ENCODE results near the gene KCNK18.
"Not testable (repeated sequence)": the region's sequence is repeated elsewhere in the genome, so short reads cannot be mapped to it uniquely, and the experiment has no call there.

KCNK18 gene

DNA sequence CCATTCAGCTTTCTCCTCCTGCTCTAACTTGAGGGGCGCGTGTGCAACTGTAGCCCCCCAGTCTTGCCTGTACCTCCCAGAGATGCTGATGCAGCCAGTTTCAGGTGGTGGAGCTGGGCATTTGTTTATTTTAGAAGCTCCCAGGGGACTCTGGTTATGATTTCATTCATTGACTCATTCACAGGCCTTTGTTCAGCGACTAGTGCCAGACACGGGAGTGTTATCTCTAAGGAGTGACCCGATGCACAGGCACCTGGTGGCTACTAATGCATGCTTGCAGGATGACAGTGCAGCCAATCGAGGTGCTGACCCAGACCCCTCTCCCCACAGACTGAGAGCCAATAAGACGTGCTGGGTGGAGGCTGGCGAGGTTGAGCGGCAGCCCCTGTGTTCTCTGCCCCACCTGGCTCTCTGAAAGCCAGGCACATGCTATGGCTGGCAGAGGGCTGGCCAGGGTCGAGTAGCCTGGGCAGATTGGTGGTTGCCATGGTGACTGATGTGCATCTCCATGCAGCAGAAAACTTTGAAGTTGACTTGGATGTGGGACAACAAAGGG, 23.9 kb downstream of the KCNK18 start:
- no peak overlapping the region for H3K4me3 ChIP-seq (ENCODE audit: low read depth, low read length)

GRCh38 chr10:117222552-117222951, 25.3 kb downstream of the KCNK18 start:
- H3K4me3 ChIP-seq (ENCODE audit: low read depth, low read length) = no peak overlapping the region

DNA sequence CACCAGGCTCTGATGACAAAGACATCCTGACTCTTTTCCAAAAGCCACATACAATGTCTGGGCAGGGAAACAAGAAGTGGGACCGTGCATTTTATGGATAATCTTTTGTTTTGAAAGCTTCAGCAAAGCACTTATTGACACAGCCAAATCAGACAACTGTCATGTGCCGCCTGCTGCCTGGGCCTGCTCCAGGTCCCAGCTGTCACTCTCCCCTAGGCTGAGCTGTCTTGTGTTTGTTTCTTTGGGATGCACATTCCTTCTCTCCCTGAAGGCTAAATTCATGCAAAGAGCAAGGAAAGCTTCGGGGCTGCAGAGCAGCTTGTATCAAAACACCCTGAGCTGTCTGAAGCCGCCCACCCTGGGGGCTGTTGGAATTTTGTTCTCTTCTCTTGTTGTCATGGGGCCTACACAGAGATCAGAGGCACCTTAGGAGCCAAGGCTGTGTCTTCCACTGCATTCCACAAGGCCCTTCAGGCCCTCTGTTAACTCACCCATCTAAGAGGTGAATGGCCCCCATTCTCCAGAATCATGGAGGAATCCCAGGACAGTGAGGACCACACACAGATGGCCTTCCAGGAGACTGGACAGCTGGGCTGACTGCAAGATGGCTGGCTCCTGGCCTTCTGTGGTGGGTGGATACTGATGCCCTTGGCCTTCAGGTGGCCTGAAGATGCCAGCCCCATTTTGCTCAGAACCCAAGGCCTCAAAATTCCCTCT, 25.8 kb downstream of the KCNK18 start:
- H3K4me3 ChIP-seq (ENCODE audit: low read depth, low read length) = no peak overlapping the region

DNA sequence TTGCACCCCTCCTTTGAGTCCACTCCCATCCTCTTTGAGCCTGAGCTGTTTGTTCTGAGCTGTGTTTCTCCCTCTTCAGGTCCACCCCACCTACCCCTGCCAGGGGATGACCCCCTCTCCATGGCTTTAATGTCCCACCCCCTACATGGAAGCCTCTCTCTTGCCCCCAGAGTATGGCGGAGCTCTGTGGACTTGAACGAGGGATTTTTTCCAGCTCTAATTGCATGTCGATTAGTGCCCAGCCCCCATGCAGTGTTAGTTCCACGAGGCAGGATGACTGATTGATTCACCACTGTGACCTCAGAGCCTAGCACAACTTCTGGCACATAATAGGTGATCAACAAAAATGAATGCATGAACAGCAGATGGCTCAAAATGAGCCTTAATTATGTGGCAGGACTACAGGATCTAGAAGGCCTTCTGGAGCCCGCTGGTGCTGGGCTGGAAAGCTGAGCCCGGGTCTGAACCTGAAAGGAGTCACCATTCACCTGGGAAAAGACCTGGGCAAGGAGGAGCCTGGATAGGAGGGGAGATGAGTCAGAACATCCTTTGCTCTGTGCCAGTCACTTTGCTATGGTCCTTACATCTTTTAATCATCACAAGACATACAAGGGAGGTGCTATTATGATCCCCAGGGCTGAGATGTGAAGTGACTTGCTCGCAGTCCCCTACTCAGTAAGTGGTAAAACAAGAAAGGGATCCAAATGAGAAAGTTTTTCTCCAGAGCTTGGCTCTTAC, 26.6 kb downstream of the KCNK18 start:
- H3K4me3 ChIP-seq (ENCODE audit: low read depth, low read length) = no peak overlapping the region

DNA sequence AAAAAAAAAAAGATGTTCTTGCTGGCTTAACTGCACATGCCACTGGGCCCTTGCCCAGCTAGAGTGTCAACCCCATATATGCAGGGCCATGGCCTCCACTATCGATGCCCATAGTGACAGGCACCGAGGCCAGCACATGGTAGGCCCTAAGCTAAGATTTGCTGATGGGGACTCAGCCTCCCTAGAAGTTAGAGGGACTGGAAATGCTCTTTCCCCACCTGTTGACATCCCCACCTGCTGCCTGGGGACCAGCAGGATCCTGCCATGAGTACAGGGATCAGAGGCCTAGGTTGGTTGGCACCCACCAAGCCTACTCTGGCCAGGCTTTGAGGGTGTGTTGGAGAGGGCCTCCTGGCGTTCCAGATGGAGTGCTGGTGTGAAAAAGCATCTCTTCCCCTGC, 27.6 kb downstream of the KCNK18 start:
- no peak overlapping the region for H3K4me3 ChIP-seq (ENCODE audit: low read depth, low read length)

DNA sequence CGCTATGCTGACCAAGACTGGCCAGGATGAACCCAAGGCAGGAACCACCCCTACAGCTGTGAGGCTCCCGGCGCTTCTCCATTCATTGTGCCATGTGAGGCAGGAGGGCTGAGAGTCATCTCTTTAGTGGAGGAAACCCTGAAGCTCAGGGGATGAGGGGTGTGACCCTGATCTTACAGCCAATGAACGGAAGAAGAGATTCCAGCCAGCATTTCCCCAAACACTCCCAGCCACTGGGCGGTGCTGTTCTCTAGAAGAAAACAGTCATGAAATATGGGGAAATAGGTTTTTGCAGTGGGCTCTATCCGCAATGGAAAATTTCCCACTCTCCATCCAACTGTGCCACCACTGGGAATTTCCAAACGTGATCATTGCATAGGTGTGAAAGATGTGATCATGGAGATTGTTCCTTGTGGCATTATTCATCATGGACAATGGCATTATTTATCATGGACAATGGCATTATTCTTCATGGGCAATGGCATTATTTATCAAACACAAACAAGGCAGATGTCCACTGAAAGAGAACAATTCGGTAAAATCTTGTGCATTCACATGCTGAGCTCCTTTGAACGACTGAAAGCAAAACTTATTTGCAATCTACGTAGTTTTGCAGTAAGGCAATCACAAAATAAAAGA, 29.6 kb downstream of the KCNK18 start:
- no peak overlapping the region for H3K4me3 ChIP-seq (ENCODE audit: low read depth, low read length)

- H3K4me3 ChIP-seq (ENCODE audit: low read depth, low read length) = no peak overlapping the region
Measured at GRCh38 chr10:117228210-117228609, 30.9 kb downstream of the KCNK18 start.

DNA sequence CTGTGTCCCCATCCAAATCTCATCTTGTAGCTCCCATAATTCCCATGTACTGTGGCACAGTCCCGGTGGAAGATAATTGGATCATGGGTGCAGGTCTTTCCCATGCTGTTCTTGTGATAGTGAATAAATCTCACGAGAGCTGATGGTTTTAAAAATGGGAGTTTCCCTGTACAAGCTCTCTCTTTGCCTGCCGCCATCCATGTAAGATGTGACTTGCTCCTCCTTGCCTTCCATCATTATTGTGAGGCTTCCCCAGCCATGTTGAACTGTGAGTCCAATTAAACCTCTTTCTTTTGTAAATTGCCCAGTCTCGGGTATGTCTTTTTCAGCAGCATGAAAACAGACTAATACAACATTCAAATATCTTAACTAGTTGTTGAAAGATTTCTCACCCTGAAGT, 32.8 kb downstream of the KCNK18 start:
- H3K4me3 ChIP-seq (ENCODE audit: low read depth, low read length) = not testable (repeated sequence)

DNA sequence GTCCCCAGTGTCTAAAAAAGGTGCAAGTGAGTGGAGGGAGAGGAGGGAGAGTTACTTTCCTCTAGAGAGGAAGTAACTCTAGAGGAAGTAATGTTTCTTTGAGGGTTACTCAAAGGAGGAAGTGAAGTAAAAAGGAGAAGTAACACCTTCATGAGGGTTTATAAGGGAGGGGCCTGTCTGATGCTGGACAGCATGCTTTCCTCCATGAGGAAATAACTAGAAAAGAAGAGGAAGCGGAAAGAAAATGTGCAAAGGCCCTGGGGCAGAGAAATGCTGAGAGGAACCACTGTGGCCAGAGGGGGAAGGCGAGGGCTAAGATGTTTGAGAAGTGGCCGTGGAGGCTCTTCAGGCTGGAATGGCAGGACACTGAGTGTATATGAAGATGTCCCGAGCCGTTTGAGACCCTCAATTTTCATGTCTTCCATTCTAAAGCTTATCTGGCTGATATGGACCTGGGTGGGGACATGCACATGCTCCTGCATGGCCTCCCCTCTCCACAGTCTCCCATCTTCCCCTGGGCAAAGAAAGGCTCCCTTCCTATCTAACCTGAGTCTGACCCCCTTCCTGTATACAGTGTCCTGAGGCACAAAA, 40.2 kb downstream of the KCNK18 start:
- no peak overlapping the region for H3K4me3 ChIP-seq (ENCODE audit: low read depth, low read length)

- H3K4me3 ChIP-seq (ENCODE audit: low read depth, low read length) = no peak overlapping the region
Measured at GRCh38 chr10:117239051-117239450, 41.8 kb downstream of the KCNK18 start.

DNA sequence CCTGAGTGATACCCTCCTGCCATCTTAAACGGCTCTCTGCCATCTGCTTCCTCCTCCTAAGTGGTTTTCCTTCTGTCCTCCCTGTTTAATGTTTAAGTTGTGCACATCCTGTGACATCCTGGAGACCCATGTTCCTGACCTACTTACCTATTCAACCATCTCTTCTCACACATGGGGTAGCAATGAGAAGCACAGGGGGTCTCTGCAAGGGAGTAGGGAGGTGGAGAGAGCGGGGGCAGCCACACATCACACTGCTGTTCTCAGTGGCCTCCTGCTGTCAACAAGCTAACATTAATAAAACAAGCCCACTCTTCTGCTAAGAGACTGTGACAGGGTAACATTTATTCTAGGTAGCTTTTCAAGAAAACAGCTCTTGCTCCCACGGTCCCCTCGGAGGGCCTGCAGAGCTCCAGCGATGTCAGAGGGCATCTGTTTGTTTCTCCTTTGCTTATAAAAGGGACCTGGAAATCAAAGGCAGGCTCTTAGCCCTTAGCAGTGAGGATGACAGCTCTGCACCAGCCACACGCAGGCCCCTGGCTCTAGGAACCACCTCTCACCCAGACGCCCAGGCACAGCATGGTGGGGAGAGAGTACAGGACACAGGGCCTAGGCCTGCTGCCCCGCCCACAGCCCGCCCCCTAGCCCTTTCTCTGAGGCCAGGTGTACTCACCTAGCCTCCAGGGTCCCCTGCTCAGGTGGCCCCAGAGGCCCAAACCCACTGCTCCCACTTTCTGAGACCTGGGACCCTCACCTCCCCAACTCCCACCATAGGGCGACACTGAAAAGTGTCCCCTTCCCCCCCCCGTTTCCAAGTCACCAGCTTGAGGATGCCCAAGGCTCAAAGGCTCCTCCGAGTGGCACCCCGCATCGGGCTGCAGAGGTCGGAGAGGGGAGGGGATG, 42.7 kb downstream of the KCNK18 start:
- H3K4me3 ChIP-seq (ENCODE audit: low read depth, low read length) = peak overlapping the region; percentile 53

DNA sequence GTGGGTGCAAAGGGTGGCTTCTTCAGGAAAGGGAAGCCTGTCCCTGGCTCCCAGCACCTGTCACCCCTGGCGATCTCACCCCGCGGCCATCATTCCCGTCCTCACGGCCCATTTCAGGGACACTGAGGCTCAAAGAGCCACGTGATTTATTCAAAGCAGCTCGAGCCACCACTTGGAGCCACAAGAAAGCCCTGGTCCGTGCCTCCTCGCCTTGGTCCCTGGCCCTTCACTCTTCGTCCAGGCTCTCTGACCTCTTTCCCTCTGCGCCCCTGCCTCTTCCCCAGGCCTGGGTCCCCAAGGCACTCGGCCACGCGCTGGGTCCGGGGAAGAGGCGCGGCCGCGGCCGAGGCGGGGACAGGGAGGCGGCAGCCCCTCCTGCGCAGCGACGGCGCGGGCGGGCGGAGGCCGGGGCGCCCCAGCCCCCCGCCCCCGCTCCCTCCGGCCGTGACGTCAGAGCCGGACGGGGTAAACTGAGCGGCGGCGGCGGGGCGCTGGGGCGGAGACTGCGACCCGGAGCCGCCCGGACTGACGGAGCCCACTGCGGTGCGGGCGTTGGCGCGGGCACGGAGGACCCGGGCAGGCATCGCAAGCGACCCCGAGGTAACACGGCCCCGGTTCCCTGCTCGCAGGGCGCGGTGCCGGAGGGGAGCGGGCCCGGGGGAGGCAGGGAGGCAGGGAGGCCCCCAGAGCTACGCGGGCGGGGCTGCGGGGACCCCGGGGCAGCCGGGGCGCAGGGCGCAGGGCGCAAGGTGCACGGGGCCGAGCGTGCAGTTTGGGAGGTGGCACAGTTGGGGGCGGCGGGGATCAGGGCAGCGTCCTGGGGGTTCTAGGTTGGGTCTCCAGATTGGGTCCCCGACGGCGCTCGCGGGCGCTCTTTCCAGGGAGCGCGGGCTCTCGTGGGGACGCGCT, 43.6 kb downstream of the KCNK18 start, which contains the start of gene SLC18A2:
Gene SLC18A2, plus strand, starts transcription at position 494 of the 909 bp plus-strand sequence. CDS start 580 bp downstream, outside the sequence.
- H3K4me3 ChIP-seq (ENCODE audit: low read depth, low read length) = peak within 1 kb of the TSS; percentile 53

DNA sequence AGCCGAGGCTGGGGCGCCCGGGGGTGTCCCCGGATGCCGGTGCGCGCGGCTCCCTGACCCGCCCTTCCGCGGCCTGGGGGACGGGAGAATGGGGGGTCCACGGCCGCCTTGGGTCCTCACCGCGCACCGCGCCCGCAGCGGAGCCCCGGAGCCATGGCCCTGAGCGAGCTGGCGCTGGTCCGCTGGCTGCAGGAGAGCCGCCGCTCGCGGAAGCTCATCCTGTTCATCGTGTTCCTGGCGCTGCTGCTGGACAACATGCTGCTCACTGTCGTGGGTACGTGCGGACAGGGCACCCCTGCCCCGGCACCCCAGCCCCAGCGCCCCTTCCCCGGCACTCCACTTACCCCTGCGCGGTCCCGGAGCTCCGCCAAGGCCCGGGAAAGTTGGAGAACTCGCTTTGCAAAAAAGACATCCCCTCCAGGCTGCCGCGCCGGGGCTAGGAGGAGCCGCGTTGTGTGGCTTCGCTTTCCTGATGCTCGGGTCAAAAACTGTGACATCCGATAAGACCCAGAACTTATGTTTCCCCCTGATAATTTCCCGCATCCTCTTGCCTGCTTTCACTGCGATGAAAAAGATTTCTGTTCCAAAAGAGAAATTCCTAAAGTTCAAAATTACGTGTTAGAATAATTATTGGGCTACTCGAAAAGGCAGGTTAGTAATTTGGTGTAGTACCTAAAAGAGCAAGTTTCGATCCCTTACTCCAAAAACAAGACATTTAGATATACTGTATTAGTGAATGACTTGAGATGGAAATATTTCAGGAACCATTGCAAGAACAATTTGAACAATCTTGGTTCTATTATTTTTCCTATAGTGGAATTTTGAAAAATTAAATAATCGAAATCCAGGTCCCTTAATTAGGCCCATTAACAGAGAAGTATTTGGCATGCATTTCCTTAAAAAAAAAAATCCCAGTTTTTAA, 44.5 kb downstream of the KCNK18 start:
- peak overlapping the region; percentile 51 for H3K4me3 ChIP-seq (ENCODE audit: low read depth, low read length)

DNA sequence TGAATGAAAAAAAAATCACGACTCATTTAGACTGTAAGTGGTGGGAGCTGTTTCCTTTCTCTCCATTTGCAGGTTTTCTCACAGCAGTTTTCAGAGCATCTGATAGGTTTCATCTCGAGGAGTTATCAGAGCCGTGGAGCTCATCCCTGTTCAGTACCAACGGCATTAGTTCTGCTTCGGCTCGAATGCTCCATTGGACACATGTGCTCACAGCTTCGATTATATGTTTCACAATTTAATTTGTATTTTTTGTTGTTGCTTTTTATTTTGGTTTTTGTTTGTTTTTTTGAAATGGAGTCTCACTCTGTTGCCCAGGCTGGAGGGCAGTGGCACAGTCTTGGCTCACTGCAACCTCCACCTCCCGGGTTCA, 45.2 kb downstream of the KCNK18 start:
- H3K4me3 ChIP-seq (ENCODE audit: low read depth, low read length) = no peak overlapping the region

DNA sequence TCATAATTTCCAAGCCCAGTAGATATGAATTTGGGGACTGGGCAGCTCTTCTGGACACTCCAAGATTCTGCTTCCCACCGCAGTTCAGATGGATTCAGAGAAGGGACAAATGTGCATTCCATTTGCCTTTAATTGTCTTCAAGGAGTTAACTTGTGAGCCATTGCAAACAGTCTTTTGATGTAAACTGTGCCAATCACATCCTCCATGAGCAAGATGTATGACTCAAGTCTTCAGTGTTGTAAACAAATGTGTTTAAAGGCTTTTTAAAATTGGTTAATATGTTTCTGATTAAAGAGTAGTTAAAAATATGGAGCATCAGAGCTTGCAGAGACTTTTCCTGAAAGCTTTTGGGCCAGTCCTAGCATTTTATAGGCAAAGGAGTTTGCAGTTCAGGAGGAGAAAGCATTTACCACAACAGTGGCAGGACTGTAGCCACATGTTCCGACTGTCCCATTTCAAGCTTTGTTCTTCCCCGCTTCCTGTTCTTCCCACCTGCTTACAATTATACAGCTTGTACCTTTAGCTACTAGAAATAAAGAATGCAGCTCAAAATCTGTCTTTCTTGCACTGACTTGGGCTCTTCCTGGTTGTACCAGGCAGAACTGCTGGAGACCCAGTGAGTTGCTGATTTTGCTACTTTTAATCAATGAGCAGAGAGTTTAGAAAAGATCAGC, 49.8 kb downstream of the KCNK18 start:
- no peak overlapping the region for H3K4me3 ChIP-seq (ENCODE audit: low read depth, low read length)

DNA sequence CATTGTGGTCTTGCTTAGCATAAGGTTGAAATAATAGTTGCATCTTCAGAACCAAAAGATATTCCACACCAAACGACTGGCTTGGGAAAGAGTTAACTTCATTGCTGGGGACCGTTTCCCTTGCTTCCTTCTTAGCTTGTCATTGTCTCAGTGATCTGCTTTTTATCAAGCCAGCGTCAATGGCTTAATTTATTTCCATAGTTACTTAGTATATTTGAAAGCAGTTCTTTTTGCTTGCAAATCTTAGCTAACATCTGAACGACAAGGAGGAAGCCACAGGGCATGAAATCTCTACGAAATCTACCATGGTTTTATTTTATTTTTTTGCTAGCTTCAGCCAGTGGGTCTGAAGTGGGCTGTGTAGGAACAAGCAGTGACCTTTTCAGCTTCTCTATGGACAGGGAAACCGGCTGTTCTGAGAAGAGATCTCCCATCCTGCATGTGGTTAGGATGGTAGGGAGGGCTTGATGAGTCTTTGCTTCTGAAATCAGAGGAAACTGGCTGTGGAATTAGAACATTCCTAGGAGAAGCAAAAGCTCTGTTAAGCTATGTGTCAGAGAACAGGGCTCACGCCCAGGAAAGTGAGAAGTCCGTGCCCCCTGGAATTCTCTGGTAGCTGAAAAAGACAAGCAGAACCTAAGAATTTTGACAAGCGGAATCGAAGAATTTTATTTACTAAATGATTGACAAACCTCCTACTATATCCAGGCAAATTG, 51.6 kb downstream of the KCNK18 start:
- no peak overlapping the region for H3K4me3 ChIP-seq (ENCODE audit: low read depth, low read length)

DNA sequence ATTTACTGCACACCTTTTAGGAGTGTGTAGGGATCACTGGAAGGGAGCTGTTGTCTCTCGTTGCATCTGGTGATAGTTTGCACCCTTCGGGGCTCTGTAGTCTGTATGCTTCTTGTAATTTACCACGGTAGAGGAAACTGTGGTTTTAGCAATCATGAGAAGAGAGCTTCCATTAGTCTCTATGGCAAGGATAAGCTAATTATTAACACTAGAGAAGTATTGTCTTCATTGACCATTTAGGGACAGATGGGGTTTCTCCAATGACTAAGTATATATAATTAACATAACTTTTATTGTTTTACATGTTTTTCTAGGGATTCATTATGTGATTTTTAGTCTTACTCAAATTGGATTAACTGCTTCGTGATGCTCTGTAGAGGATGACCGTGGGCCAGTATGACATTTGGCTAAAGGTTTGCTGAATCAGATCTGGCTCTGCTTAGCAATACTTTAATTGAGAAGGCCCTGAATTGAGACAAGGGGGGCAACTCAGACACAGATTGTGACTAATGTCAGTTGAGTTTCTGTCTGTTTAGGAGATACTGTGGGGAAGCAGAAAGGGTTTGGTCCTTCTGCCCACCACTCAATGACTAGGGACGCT, 52.3 kb downstream of the KCNK18 start:
- no peak overlapping the region for H3K4me3 ChIP-seq (ENCODE audit: low read depth, low read length)
